ENCODE data around the gene FXYD2.

The FXYD2 gene

GRCh38 chr11:117863383-117863782 is 38.8 kb upstream of the FXYD2 start:
- H2BK120ac ChIP-seq (ENCODE audit: insufficient read depth, low read length, poor library complexity), result no peak overlapping the region
- no peak overlapping the region for H2BK12ac ChIP-seq (ENCODE audit: low read length)
- no peak overlapping the region for H3K27ac ChIP-seq (ENCODE audit: low read depth, low read length)
- H3K18ac ChIP-seq (ENCODE audit: low read length), result no peak overlapping the region
- H3K9me3 ChIP-seq (ENCODE audit: insufficient read depth, low read depth, low read length), result peaks cover 5% of the 10 kb centered on the region
- H2BK5ac ChIP-seq (ENCODE audit: low read depth, low read length, poor library complexity), result no peak overlapping the region
- H2AFZ ChIP-seq (ENCODE audit: insufficient read depth, low read length, poor library complexity), result no peak overlapping the region
- no peak overlapping the region for H3K4me3 ChIP-seq (ENCODE audit: low read depth, low read length)
- H4K8ac ChIP-seq (ENCODE audit: low read depth, low read length), result no peak overlapping the region
- no peaks in the 10 kb centered on the region for H3K79me2 ChIP-seq (ENCODE audit: control insufficient read depth, insufficient read depth, low read length, poor library complexity)
- WGBS (ENCODE audit: extremely low coverage, insufficient coverage, insufficient read length), result no CpG with 5 or more reads among the region's 1 CpG
- H3K14ac ChIP-seq (ENCODE audit: low read length), result no peak overlapping the region
- H3K4me2 ChIP-seq (ENCODE audit: low read length), result no peak overlapping the region
- no peaks in the 10 kb centered on the region for H3K4me1 ChIP-seq (ENCODE audit: control insufficient read depth in 1 of 2, insufficient read depth in 2 of 2, low read length in 2 of 2)
- H3K23ac ChIP-seq (ENCODE audit: low read length), result no peak overlapping the region
- no peak overlapping the region for H2AK5ac ChIP-seq (ENCODE audit: low read length)
- no peak overlapping the region for H4K91ac ChIP-seq (ENCODE audit: low read depth, low read length)
- H4K12ac ChIP-seq (ENCODE audit: low read depth, low read length), result no peak overlapping the region
- no peak overlapping the region for H3K9ac ChIP-seq (ENCODE audit: low read length)
- no peak for DNase-seq
- no peaks in the 10 kb centered on the region for H3K79me1 ChIP-seq (ENCODE audit: low read length)
- no peaks in the 10 kb centered on the region for H3K27me3 ChIP-seq (ENCODE audit: insufficient read depth, low read length)
- H3K36me3 ChIP-seq (ENCODE audit: control insufficient read depth in 1 of 2, insufficient read depth in 2 of 2, low read length in 2 of 2), result no peaks in the 10 kb centered on the region
- H3K4ac ChIP-seq (ENCODE audit: low read depth, low read length), result no peak overlapping the region

- Histone ChIP-seq H3K36me3 (ENCODE audit: control insufficient read depth in 1 of 2, insufficient read depth in 2 of 2, low read length in 2 of 2) (no peaks in the 10 kb centered on the region), H3K14ac (ENCODE audit: low read length) (no peak overlapping the region), H3K4me1 (ENCODE audit: control insufficient read depth in 1 of 2, insufficient read depth in 2 of 2, low read length in 2 of 2) (no peaks in the 10 kb centered on the region), H4K8ac (ENCODE audit: low read depth, low read length) (no peak overlapping the region), H4K12ac (ENCODE audit: low read depth, low read length) (no peak overlapping the region), H4K91ac (ENCODE audit: low read depth, low read length) (no peak overlapping the region), H2AK5ac (ENCODE audit: low read length) (no peak overlapping the region), H2AFZ (ENCODE audit: insufficient read depth, low read length, poor library complexity) (no peak overlapping the region), H3K23ac (ENCODE audit: low read length) (no peak overlapping the region), H3K9ac (ENCODE audit: low read length) (no peak overlapping the region), H2BK120ac (ENCODE audit: insufficient read depth, low read length, poor library complexity) (no peak overlapping the region), H2BK12ac (ENCODE audit: low read length) (no peak overlapping the region), H2BK5ac (ENCODE audit: low read depth, low read length, poor library complexity) (no peak overlapping the region), H3K4ac (ENCODE audit: low read depth, low read length) (no peak overlapping the region), H3K27me3 (ENCODE audit: insufficient read depth, low read length) (no peaks in the 10 kb centered on the region), H3K79me2 (ENCODE audit: control insufficient read depth, insufficient read depth, low read length, poor library complexity) (no peaks in the 10 kb centered on the region), H3K18ac (ENCODE audit: low read length) (no peak overlapping the region), H3K9me3 (ENCODE audit: insufficient read depth, low read depth, low read length) (peaks cover 5% of the 10 kb centered on the region), H3K27ac (ENCODE audit: low read depth, low read length) (no peak overlapping the region), H3K79me1 (ENCODE audit: low read length) (no peaks in the 10 kb centered on the region), H3K4me3 (ENCODE audit: low read depth, low read length) (no peak overlapping the region), H3K4me2 (ENCODE audit: low read length) (no peak overlapping the region)
- no CpG with 5 or more reads among the region's 1 CpG for WGBS (ENCODE audit: extremely low coverage, insufficient coverage, insufficient read length)
- DNase-seq, result no peak
Measured at GRCh38 chr11:117862753-117863152, 38.2 kb upstream of the FXYD2 start.

- no peak overlapping the region for H3K27ac ChIP-seq (ENCODE audit: low read depth, low read length)
- no peak overlapping the region for H3K23ac ChIP-seq (ENCODE audit: low read length)
- H3K14ac ChIP-seq (ENCODE audit: low read length), result no peak overlapping the region
- H3K79me2 ChIP-seq (ENCODE audit: control insufficient read depth, insufficient read depth, low read length, poor library complexity), result no peaks in the 10 kb centered on the region
- no peaks in the 10 kb centered on the region for H3K27me3 ChIP-seq (ENCODE audit: insufficient read depth, low read length)
- no peaks in the 10 kb centered on the region for H3K4me1 ChIP-seq (ENCODE audit: control insufficient read depth in 1 of 2, insufficient read depth in 2 of 2, low read length in 2 of 2)
- no peak overlapping the region for H2BK5ac ChIP-seq (ENCODE audit: low read depth, low read length, poor library complexity)
- DNase-seq, result no peak
- H3K4me2 ChIP-seq (ENCODE audit: low read length), result no peak overlapping the region
- no peak overlapping the region for H3K18ac ChIP-seq (ENCODE audit: low read length)
- H3K79me1 ChIP-seq (ENCODE audit: low read length), result no peaks in the 10 kb centered on the region
- no peaks in the 10 kb centered on the region for H3K36me3 ChIP-seq (ENCODE audit: control insufficient read depth in 1 of 2, insufficient read depth in 2 of 2, low read length in 2 of 2)
- H2AFZ ChIP-seq (ENCODE audit: insufficient read depth, low read length, poor library complexity), result no peak overlapping the region
- H4K8ac ChIP-seq (ENCODE audit: low read depth, low read length), result no peak overlapping the region
- no peak overlapping the region for H2BK12ac ChIP-seq (ENCODE audit: low read length)
- H3K4ac ChIP-seq (ENCODE audit: low read depth, low read length), result no peak overlapping the region
- no peak overlapping the region for H3K9ac ChIP-seq (ENCODE audit: low read length)
- no peak overlapping the region for H2BK120ac ChIP-seq (ENCODE audit: insufficient read depth, low read length, poor library complexity)
- no peak overlapping the region for H3K4me3 ChIP-seq (ENCODE audit: low read depth, low read length)
- H4K91ac ChIP-seq (ENCODE audit: low read depth, low read length), result no peak overlapping the region
- no CpG with 5 or more reads among the region's 12 CpGs for WGBS (ENCODE audit: extremely low coverage, insufficient coverage, insufficient read length)
- no peak overlapping the region for H2AK5ac ChIP-seq (ENCODE audit: low read length)
- peaks cover 5% of the 10 kb centered on the region for H3K9me3 ChIP-seq (ENCODE audit: insufficient read depth, low read depth, low read length)
- H4K12ac ChIP-seq (ENCODE audit: low read depth, low read length), result no peak overlapping the region
Measured at GRCh38 chr11:117862019-117862725, 37.6 kb upstream of the FXYD2 start.

GRCh38 chr11:117861151-117862018 is 36.8 kb upstream of the FXYD2 start:
- H3K27me3 ChIP-seq (ENCODE audit: insufficient read depth, low read length), result no peaks in the 10 kb centered on the region
- WGBS (ENCODE audit: extremely low coverage, insufficient coverage, insufficient read length), result no CpG with 5 or more reads among the region's 13 CpGs
- H2BK12ac ChIP-seq (ENCODE audit: low read length), result no peak overlapping the region
- no peak overlapping the region for H4K12ac ChIP-seq (ENCODE audit: low read depth, low read length)
- no peak overlapping the region for H2AK5ac ChIP-seq (ENCODE audit: low read length)
- DNase-seq, result no peak
- H3K27ac ChIP-seq (ENCODE audit: low read depth, low read length), result no peak overlapping the region
- no peak overlapping the region for H3K23ac ChIP-seq (ENCODE audit: low read length)
- no peak overlapping the region for H3K4me2 ChIP-seq (ENCODE audit: low read length)
- H3K79me1 ChIP-seq (ENCODE audit: low read length), result no peaks in the 10 kb centered on the region
- no peak overlapping the region for H3K4ac ChIP-seq (ENCODE audit: low read depth, low read length)
- H3K9me3 ChIP-seq (ENCODE audit: insufficient read depth, low read depth, low read length), result peaks cover 5% of the 10 kb centered on the region
- H3K18ac ChIP-seq (ENCODE audit: low read length), result no peak overlapping the region
- H3K4me3 ChIP-seq (ENCODE audit: low read depth, low read length), result no peak overlapping the region
- H3K36me3 ChIP-seq (ENCODE audit: control insufficient read depth in 1 of 2, insufficient read depth in 2 of 2, low read length in 2 of 2), result no peaks in the 10 kb centered on the region
- H3K9ac ChIP-seq (ENCODE audit: low read length), result no peak overlapping the region
- H3K79me2 ChIP-seq (ENCODE audit: control insufficient read depth, insufficient read depth, low read length, poor library complexity), result no peaks in the 10 kb centered on the region
- no peak overlapping the region for H3K14ac ChIP-seq (ENCODE audit: low read length)
- H2AFZ ChIP-seq (ENCODE audit: insufficient read depth, low read length, poor library complexity), result no peak overlapping the region
- no peak overlapping the region for H2BK120ac ChIP-seq (ENCODE audit: insufficient read depth, low read length, poor library complexity)
- no peaks in the 10 kb centered on the region for H3K4me1 ChIP-seq (ENCODE audit: control insufficient read depth in 1 of 2, insufficient read depth in 2 of 2, low read length in 2 of 2)
- H4K8ac ChIP-seq (ENCODE audit: low read depth, low read length), result no peak overlapping the region
- H4K91ac ChIP-seq (ENCODE audit: low read depth, low read length), result no peak overlapping the region
- H2BK5ac ChIP-seq (ENCODE audit: low read depth, low read length, poor library complexity), result no peak overlapping the region
